GM12878 (cell line): ENCODE measurements around the gene PFKFB3. TPM values are rescaled to one million over a fixed set of nuclear protein-coding genes. Genes with fewer than 3 reads are reported as not detected.

ENCODE experiments used
- CREM ChIP-seq: IDR thresholded peaks from 2 replicates; pipeline ENCODE4 v1.6.1; 2014; ENCODE audit warnings: antibody characterized with exemption, low read depth
- EED ChIP-seq: sonication (generic); IDR thresholded peaks from 2 replicates; pipeline ENCODE4 v1.6.1; 2016; ENCODE audit warnings: antibody characterized with exemption, low read depth
- EZH2 ChIP-seq: IDR thresholded peaks from 2 replicates; pipeline ENCODE4 v1.6.1; 2012; ENCODE audit warnings: low read depth, mild to moderate bottlenecking, control low read depth, inconsistent platforms, low read length, borderline replicate concordance; ENCODE audit not compliant: control insufficient read depth
- FOXK2 ChIP-seq: fragments of 450-650 bp; IDR thresholded peaks from 2 replicates; pipeline ENCODE4 v1.6.1; 2017; ENCODE audit warnings: mild to moderate bottlenecking, moderate library complexity
- FOXM1 ChIP-seq: IDR thresholded peaks from 2 replicates; pipeline ENCODE4 v1.6.1; 2012; ENCODE audit warnings: low read depth, mild to moderate bottlenecking, inconsistent platforms, low read length, moderate library complexity
- IKZF1 ChIP-seq: fragments of 450-650 bp; conservative IDR thresholded peaks from 2 replicates; pipeline ENCODE4 v1.6.1; 2017; ENCODE audit warnings: antibody characterized with exemption, mild to moderate bottlenecking
- PML ChIP-seq: IDR thresholded peaks from 2 replicates; pipeline ENCODE4 v1.6.1; 2012; ENCODE audit warnings: low read length, inconsistent platforms
- POLR2A ChIP-seq: IDR thresholded peaks from 2 replicates; pipeline ENCODE4 v1.6.1; 2011; ENCODE audit warnings: low read depth, mild to moderate bottlenecking, low read length
- SMC3 ChIP-seq: IDR thresholded peaks from 2 replicates; pipeline ENCODE4 v1.6.1; 2011; ENCODE audit warnings: low read length, improper control_type of control experiment, borderline replicate concordance
- YBX1 ChIP-seq: fragments of 450-650 bp; IDR thresholded peaks from 2 replicates; pipeline ENCODE4 v1.6.1; 2016; ENCODE audit warnings: antibody characterized with exemption
- polyA plus RNA-seq, 11 experiments: library from polyadenylated mRNA; depleted of rRNA in 4 of 11; unstranded in 6 of 11; stranded (reverse) in 5 of 11; fragments of >200 nt; fragmentation: Nextera tagmentation in 4 of 11; fragmentation: Illumina TruSeq in 1 of 11; extraction: Ambion mirVana in 4 of 11; extraction: Trizol in 1 of 11; gene quantifications; 1 replicate in 1 of 11; 2 replicates in 10 of 11; pipeline versions ENCODE4 v1.2.1 to v1.2.3, GENCODE V29; 2011 to 2016; ENCODE audit warnings: inconsistent platforms in 2 of 11, missing spikeins in 2 of 11, low read depth in 1 of 11
- total RNA-seq, 4 experiments: library from RNA; depleted of rRNA in 3 of 4; stranded (reverse); fragments of >200 nt in 3 of 4; fragmentation: Illumina TruSeq in 1 of 4; extraction: Trizol in 1 of 4; gene quantifications; 2 replicates each; pipeline versions ENCODE4 v1.2.1 to v1.2.3, GENCODE V29; 2013 to 2021
- TF ChIP-seq, protein P1 (sequence below): fragments of 450-650 bp; IDR thresholded peaks from 2 replicates; pipeline ENCODE4 v1.6.1; 2017; ENCODE audit warnings: mild to moderate bottlenecking, moderate library complexity
- TF ChIP-seq, protein P2 (sequence below): fragments of 450-650 bp; IDR thresholded peaks from 2 replicates; pipeline ENCODE4 v1.6.1; 2017; ENCODE audit warnings: borderline replicate concordance
- TF ChIP-seq, protein P3 (sequence below): fragments of 450-650 bp; IDR thresholded peaks from 2 replicates; pipeline ENCODE4 v1.6.1; 2018; ENCODE audit warnings: borderline replicate concordance, mild to moderate bottlenecking; ENCODE audit not compliant: partially characterized antibody
- TF ChIP-seq, protein P4 (sequence below): fragments of 450-650 bp; IDR thresholded peaks from 2 replicates; pipeline ENCODE4 v1.6.1; 2014; ENCODE audit warnings: mild to moderate bottlenecking

Gene PFKFB3
- total and polyA plus RNA-seq, 10 of the 15 experiments (the other 5 are each of a cell fraction or from before 2014, with no cell fraction given): 1.6 to 46.7 (median 13.7) TPM

DNA sequence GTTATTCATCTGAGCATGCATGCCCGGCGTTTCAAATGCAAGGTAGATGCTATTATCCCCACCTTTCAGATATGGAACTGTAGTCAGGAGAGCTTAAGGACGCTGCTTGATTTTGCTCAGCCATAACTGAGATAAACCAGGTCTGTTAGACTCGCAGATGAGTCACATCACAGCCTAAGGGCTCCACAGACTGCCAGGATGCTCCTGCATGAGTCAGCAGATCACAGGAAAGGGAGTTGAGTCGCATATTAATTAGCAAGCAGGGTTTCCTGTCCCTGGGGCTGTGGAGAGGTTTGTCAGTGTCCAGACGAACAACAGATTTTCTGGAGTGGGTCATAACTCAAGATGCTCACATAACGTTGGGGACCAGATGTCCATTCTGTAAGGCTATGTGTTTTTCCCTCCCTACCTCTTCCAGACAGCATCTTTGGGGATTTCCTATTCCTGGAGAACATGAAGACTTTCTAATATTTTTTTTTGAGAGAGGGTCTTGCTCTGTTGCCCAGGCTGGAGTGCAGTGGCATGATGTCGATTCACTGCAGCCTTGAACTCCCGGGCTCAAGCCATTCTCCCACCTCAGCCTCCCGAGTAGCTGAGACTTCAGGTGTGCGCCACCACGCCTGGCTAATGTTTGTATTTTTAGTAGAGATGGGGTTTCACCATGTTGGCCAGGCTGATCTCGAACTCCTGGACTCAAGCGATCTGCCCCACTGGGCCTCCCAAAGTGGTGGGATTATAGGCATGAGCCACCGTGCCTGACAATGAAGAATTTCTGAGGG is 36.7 kb downstream of the PFKFB3 start (continued):
- TF ChIP-seq, protein P1, sequence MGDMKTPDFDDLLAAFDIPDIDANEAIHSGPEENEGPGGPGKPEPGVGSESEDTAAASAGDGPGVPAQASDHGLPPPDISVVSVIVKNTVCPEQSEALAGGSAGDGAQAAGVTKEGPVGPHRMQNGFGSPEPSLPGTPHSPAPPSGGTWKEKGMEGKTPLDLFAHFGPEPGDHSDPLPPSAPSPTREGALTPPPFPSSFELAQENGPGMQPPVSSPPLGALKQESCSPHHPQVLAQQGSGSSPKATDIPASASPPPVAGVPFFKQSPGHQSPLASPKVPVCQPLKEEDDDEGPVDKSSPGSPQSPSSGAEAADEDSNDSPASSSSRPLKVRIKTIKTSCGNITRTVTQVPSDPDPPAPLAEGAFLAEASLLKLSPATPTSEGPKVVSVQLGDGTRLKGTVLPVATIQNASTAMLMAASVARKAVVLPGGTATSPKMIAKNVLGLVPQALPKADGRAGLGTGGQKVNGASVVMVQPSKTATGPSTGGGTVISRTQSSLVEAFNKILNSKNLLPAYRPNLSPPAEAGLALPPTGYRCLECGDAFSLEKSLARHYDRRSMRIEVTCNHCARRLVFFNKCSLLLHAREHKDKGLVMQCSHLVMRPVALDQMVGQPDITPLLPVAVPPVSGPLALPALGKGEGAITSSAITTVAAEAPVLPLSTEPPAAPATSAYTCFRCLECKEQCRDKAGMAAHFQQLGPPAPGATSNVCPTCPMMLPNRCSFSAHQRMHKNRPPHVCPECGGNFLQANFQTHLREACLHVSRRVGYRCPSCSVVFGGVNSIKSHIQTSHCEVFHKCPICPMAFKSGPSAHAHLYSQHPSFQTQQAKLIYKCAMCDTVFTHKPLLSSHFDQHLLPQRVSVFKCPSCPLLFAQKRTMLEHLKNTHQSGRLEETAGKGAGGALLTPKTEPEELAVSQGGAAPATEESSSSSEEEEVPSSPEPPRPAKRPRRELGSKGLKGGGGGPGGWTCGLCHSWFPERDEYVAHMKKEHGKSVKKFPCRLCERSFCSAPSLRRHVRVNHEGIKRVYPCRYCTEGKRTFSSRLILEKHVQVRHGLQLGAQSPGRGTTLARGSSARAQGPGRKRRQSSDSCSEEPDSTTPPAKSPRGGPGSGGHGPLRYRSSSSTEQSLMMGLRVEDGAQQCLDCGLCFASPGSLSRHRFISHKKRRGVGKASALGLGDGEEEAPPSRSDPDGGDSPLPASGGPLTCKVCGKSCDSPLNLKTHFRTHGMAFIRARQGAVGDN: no peak
- TF ChIP-seq YBX1 (no peak), FOXK2 (no peak), SMC3 (no peak), POLR2A (no peak), PML (no peak), CREM (no peak), EZH2 (no peak), EED (peak; percentile 38; the same call in 1 of the 2 replicates), IKZF1 (0 out of 2 replicates have a peak, but pooled peaks have one; percentile 14), FOXM1 (no peak)
- TF ChIP-seq, protein P2, sequence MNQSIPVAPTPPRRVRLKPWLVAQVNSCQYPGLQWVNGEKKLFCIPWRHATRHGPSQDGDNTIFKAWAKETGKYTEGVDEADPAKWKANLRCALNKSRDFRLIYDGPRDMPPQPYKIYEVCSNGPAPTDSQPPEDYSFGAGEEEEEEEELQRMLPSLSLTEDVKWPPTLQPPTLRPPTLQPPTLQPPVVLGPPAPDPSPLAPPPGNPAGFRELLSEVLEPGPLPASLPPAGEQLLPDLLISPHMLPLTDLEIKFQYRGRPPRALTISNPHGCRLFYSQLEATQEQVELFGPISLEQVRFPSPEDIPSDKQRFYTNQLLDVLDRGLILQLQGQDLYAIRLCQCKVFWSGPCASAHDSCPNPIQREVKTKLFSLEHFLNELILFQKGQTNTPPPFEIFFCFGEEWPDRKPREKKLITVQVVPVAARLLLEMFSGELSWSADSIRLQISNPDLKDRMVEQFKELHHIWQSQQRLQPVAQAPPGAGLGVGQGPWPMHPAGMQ: no peak
- TF ChIP-seq, protein P3, sequence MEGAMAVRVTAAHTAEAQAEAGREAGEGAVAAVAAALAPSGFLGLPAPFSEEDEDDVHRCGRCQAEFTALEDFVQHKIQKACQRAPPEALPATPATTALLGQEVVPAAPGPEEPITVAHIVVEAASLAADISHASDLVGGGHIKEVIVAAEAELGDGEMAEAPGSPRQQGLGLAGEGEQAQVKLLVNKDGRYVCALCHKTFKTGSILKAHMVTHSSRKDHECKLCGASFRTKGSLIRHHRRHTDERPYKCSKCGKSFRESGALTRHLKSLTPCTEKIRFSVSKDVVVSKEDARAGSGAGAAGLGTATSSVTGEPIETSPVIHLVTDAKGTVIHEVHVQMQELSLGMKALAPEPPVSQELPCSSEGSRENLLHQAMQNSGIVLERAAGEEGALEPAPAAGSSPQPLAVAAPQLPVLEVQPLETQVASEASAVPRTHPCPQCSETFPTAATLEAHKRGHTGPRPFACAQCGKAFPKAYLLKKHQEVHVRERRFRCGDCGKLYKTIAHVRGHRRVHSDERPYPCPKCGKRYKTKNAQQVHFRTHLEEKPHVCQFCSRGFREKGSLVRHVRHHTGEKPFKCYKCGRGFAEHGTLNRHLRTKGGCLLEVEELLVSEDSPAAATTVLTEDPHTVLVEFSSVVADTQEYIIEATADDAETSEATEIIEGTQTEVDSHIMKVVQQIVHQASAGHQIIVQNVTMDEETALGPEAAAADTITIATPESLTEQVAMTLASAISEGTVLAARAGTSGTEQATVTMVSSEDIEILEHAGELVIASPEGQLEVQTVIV: no peak
- TF ChIP-seq, protein P4, sequence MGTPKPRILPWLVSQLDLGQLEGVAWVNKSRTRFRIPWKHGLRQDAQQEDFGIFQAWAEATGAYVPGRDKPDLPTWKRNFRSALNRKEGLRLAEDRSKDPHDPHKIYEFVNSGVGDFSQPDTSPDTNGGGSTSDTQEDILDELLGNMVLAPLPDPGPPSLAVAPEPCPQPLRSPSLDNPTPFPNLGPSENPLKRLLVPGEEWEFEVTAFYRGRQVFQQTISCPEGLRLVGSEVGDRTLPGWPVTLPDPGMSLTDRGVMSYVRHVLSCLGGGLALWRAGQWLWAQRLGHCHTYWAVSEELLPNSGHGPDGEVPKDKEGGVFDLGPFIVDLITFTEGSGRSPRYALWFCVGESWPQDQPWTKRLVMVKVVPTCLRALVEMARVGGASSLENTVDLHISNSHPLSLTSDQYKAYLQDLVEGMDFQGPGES: no peak
